ENCODE results near the gene ELAVL2.

Gene ELAVL2

DNA sequence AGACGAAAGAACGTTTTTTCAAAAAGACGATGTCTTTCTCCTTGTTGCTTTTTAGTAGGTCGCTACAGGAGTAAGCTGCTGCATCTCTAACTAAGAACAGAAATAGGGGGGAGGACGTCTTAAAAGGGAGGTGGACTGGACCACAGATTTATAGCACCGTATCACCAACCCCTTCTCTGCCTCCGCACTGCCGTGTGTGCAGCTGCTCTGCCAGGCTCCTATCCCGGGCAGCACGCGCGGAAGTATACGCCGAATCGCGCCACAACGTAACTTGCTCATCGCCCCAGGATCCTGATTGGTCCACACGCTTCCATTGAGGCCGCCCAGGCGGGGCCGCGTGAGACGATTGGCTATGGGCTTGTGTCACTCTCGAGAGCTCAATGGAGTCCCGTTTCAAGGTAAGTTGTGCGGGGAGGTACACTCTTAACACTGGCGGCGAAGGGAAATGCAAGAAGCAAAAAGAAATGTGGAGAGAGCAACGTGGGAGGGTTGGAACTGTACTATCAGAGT, at the start of gene ELAVL2:
ELAVL2 (minus strand) TSS at position 121 of the 510 bp plus-strand sequence. CDS start 64,006 bp downstream, outside the sequence.
- DNase-seq = peak; percentile 83

DNA sequence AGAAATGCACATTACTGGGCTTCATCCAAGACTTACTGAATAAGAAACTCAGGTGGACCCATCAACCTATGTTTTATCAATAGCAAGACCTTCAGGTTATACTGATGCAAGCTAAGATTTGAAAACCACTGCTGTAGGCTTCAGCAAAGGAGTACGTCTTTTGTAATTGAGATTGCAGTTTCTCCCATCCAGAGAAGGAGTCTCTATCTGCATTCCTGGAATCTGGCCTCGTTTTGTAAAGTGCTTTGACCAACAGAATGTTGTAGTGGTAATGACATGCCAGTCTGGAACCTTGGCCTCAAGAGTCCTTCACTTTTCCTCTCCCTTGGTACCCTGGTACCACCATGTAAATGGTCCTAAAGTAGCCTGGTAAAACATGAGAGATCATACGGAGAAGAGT, 32.2 kb upstream of the ELAVL2 start:
- DNase-seq = no peak

DNA sequence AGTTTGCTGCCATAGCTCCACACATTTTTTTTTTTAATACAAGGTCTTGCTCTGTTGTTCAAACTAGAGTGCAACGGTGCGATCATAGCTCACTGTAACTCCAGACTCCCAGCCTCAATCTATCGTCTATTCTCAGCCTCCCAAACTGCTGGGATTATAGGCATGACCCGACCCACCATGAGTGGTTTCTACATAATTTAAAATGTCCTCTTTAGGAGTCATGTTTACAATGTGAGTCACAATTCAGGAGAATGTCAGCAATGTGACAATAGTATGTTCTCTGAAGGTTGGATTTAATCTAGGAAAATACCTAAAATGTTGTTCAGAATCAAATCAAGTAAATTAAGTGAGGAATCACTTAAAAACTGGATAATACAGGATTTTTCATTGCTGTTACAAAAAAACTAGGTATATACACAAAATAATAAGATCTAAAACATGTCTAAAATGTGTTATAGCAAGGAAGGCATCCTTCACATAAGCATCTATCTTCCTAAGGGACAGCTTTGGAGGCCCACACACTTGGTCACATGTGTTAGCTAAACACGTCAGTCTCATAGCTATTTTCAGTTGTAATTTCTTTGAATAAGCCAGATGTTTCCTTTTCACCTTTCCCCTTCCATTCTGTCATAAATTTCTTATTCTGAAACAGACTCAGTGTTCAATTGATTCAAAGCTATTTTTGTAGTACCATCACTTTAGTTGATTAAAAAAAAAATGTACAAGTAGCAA, 30.0 kb upstream of the ELAVL2 start:
- DNase-seq = no peak

DNA sequence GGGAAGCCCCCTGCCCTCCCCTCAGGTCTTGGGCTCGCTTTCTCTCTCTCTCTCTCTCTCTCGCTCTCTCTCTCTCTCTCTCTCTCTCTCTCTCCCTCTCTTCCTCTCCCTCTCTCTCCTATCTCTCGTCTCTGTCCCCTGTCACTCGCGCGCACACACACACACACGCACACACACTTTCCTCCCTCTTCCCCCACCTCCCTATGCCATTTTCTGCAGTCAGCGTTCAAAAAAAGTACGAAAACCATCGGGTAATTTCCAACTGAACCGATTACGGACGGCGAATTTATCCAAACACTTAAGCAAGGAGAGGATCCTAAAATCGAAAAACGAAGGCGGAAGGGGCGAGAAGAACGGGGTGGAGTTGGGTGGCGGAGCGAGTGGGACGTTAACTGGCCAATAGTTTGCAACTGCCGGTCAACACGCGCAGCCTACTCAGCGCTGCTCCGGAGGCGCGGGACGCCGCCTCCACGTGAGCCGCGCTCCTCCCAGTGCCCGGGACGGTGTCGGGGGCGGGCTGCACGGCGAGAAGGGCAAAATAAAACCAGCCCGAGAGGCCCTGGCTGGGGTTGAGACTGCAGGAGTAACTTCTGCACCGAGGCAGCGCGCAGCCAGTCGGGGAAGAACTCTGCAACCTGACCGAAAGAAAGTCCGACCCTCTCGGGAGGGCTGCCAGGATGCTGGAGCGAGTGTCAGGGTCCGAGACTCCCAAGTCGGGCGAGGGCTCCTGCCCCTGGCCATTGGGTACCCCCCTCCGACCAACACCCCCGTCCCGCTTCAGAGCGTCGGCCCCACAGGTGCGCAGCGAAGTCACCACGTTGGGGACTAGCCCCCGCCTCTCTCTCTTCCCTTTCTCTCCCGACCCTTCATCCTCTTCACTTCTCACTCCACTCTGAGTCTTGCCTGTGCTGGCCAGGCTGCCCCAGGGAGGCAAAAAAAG, 24.9 kb upstream of the ELAVL2 start:
- peak; percentile 22 for DNase-seq

DNA sequence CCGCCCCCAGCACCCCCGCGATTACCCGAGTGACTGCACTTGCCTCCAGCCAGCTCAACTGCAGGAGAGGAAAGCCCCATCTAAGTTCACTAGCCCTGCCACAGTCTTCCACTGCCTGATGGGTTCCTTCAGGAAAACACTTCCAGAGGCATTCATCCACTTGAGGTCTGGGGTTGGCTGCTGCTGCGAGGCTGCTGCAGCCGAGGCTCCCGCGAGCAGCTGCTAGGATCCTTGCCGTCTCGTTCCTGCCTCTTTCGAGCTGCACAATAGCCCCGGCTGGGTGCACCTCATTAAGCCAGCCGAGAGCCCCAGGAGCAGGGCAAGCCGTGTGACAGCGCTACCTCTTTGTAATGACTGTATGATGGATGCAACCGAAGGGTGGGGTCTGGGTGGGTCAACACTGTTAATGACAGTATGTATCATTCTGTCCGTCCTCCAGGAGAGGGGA, 24.2 kb upstream of the ELAVL2 start:
- peak; percentile 44 for DNase-seq

DNA sequence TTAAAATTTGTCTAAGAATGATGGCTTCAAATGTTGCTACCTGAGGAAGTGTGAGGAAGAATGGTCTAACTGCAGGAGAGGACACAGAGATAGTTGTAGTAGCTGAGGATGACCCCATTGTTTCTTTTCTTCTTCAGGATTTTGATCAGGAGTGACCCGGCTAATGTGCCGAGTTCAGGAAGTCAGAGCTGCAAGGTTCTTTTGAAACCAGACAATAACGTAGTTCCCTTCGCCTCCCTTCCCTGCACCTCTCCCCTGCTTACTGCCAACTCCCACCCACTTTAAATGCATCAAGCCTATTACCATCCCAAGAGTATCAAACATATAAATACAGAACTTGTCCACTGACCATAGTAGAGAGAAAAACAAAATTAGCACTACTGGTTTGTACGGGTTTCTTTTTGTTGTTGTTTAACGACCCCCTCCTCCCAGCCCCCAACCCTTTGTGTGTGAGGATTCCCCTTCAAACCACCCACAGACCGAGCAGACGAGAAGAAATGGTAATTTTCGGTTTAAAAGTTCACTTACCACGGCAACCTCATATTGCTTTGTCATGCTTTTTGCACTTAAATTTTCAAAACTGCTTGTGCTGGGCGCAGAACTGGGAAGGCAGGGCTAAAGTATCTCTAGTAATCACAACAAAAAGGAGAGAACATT, 23.5 kb upstream of the ELAVL2 start:
- no peak for DNase-seq

DNA sequence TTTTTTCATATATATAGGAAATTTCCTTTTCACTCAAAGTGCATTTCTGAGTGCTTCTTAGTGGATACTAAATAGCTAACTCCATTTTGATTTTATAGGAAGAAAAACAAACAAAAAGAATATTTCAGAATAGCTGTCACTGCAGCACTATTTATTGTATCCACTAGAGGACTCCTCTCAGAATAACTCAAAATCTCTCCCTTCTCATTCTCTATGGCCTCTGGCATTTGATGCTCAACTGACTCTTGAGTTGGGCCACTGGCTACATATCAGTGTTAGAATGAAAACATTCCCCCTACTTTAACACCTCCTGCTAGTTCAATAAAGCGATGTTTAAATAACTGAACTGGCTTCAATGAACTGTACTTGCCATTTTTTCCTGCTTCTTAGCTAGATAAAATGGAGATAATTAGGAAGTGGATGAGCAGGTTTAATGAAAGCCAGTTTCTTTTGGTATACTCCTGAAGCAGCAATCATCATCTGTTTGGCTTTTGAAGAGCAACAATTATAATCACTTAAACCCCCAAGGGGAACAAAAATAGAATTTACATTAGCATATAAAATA, 16.6 kb upstream of the ELAVL2 start:
- DNase-seq = no peak

DNA sequence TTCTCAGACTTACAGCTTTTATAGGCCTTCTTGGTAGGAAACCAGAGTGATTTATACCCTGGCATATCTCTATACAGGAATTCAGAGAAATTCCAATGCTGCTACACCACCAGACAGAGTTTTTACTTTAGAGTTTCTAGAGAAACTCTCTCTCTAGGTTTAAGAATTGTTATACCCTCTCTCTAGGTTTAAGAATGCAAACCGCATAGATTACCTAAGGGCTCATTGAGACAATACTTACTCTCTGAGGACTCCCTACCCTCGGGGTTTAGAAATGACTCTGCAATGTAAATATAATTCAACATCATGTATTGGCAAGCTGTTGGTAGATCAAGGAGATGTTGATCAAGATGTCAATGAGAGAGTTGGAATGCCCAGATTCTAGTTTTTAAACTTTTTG, 15.3 kb upstream of the ELAVL2 start:
- DNase-seq = no peak

DNA sequence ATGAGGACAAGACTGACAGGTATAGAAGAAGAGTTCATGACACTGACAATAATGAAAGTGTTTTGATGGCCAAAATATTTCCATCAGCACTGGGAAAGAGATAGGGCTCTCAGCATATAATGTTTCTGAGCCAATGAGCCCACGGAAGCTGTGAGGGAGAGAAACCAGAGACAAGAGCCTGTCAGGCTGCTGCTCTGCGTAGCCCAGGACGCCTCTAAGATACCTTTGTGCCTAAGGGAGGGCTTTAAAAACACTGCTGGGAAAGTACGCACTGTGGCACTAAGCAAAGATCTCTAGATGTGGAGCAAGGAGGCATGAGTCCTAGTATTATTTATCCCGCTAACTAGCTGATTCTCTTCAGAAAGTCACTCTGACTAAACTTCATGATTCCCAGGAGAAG, 11.0 kb upstream of the ELAVL2 start:
- DNase-seq = no peak

DNA sequence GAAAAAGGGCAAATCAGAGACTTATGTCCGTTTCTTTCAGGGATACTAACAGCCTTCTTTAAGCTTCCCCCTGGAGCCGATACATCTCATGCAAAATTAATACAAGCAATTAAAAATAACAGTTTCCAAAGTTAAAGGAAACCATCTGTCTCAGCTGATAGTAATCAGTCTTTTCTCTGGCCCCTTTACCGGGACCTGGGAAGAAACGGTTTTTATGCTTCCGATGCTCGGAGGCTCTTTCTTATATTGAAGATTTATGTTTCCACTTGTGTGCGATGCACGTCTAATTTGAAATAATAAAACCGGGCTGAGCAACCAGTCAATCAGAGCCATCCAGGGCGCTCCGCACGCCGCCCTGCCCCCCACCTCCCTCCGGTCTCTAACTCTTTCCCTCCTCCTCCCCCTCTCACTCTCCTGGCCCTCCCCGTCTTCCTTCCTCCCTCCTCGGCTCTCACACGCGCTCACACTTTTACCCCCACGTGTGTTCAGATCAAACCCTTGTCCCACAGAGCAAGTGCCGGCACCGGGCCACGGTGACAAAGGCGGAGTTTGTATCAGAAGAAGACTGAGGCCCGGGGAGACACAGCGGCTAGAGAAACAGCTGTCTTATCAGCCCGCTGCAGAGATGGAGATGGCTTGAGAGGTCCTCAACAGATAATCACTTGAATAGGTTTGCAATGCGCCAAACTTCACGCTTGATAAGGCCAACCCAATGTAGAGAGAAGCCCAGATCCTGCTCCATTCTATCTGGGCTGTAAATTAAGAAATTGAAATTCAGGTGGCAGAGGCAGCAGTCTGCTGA, 5.1 kb upstream of the ELAVL2 start:
- DNase-seq = peak; percentile 79

DNA sequence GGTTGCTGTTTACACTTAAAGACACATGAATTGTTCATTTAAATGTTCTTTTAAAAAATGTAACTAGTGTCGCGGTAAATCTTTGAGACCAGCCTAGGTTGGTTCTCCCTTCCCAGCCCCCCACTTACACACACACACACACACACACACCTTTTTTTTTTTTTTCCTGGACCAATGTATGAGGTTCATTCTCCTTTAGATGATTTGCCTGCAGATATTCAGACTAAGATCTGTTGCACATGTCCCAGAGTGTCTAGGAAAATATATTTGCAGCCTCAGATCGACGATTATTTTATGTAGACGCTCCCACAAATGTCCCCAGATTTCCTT, 4.4 kb upstream of the ELAVL2 start:
- DNase-seq = no peak

DNA sequence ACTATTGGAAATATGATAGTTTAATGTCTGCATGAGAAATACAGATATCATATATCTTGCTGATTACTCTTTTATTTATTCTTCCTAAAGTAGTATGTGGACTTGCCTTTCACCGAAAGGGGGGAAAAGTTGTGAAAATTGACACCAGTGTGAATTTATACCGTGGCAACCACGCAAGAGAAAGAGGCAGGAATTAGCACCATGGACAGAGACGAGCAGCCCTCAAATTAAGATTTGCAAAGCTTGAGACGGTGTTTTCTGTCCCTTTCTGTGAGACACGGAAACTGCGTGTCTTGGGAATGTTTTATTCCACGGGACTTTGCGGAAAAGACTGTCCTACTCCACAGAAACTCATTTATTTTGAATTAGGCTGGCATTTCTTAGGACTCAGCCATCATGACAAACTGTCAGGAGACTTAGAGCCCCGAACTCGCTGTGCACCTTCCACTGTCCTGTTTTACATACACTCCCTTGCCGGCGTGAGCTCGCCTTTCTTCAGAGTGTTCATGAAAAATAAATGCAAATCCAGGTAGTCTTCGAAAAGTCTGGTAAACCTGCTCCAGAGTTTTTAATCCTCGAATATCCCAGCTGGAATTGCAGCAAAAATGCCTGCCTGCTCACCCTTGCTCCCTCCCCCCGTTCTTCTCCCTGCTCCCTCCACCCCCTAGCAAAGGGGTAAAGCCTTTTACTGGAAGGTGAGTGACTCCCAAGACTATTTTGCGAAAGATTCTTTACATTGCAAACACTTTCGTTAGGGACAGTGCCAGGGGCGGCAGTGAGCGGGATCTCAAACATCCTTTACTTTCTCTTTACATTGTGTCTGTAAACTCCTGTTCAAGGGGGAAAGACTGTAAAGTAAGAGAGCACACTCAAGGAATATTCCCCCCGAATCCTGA, 3.8 kb upstream of the ELAVL2 start:
- no peak for DNase-seq

DNA sequence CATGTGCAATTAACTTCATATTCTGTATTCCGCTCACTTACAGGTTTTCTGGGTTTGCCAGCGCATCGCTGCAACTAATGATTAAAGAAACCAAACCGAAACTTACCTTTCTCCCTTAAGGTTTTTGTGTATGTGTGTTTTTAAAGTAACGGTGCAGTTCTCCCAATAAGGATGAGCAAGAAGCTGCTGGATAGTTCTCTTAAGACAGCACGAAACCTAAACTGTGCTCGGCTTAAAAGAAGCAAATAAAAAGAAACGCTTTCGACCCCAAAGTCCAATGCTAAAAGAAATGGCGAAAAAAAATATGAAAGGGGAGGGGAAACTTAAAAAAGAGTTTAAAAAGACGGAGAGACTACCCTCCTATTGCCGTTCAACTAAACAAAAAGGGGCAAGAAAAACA, 340 bp downstream of the ELAVL2 start:
- no peak for DNase-seq

DNA sequence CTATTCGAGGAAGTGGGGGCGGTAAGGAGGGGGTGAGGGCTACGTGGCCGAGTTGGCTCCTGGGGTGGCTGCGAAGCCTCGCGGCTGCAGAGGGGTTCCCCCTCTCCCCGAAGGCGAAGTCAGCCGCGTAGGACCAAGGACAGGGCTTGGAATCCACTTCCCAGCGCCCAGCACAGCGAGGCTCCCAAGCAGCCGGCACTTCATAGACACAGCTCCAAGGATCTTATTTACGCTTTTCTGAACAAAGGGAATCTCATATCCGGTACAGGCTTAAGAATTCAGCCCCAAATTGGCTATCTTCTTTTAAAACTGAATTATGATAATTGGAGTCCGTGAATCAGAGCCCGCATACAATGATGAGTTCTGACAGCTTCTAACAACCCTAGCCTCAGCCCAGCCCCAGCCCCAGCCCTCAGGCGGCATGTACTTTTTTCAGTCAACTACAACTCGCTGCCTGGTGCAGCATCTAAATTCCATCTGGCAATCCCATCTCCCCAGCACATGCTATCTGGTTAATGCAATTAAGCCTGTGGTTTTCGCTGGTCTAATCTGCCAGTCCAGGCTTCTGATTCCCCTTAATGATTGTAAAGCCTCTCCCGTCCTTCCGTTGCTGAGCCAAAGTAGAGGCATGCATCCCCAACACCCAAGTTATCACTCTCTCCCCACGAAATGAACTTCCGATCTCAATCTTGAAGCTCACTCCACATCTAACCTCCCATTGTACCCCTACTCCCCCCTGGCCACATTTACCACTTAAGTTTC, 1.0 kb downstream of the ELAVL2 start:
- DNase-seq = peak; percentile 89

DNA sequence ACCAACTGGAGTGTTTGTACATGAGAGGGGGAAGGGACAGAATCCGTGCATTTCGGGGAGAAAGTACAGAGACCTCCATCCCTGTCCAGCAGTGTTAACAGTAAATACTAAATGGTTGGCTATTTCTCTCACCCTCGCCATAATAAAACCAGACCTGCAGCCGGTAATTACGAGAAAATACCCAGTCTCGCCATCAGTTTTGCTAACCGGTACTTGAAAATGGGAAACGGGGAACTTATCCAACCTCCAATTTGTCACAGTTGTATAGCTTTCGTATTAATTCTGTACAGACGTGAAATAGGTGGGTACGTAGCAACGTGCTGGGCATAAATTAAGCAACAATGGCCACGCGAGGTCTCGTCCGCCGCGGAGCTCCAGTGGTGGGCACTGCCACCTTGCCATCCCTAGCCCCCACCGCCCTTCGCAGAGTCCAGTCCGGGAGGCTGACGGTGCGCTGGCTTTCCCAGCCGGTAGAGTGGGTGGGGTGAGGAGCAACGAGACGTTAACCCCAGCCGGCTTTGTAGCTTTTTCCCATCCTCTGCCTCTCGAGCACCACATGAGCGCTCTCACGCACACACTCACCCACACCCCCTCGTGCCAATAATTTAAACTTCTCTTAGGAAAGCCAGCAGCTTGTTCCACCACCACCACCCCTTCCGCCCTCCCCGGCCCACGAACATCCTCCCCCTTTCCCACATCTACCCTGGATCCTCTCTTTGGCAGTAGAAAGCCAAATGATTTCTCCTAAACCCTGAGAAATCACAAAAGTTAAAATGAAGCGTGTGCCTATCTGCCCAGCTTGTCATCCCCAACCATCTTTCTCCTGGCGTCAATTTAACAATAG, 1.8 kb downstream of the ELAVL2 start:
- DNase-seq = no peak

DNA sequence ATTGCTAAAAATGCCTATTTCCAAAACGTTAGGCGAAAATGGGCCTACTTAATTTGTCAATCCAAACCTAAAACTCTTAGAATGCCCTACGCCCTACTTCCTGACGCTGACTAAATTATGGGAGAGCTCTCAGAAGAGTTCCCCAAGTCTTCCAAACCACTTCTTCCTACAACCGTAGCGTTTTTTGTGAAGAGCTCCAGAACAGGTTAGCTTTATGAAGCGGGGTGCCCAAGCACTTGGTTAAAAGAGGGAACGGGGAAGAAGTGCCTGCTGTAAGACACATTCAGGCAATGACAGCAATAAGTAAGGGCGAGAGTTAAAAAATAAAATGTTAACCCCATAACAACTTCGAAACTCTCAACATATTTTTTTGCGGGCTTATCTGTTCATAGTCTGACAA, 2.8 kb downstream of the ELAVL2 start:
- no peak for DNase-seq

DNA sequence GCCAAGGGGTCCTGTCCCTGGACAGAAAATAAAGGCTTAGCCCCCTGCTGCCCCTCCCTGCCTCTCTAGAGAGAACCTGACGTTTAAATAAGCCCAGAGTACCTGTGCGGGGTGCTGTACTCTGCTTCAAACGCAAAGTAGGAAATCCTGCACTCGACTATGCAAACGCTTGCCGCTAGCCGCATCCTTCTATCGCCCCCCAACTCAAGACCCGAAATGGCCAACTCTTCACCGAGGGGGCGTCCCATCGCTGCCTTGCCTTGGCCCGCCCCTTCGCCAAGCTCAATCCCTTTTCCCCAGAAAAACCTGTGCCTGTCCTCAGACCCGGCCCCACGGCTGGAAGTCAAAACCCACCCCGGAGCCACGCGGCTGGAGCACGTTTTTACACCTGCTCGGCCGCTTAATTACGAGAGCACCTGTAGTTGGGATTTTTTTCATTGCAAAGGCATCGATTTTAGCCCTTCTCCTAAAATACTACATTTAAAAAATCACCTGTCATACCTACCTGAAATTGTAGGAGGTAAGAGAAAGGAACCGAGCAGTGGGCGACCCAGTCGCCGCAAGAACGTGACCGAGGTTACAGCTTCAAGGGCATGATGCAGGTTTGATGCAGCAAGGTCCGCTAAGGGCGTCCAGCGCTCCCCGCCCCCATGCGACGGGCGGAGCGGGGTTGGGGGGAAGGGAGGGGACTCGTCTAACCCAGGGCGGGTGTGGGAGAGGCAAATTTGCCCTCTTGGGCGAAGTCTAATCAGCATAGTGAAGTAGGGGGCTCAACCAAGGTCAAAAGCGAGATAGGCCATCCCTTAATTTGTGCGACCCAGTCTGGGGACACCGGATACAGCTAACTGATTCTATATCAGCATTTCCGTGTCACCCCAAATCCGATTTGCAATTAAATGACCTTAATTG, 3.5 kb downstream of the ELAVL2 start:
- no peak for DNase-seq
